ENCODE measurements around the gene RUFY3. TPM values are rescaled to one million over a fixed set of nuclear protein-coding genes. Genes with fewer than 3 reads are reported as not detected.

The RUFY3 gene
- total and polyA plus RNA-seq, 2 of the 13 experiments (the other 11 are each of a cell fraction or from before 2014, with no cell fraction given), result 17.9 to 25.3 TPM

DNA sequence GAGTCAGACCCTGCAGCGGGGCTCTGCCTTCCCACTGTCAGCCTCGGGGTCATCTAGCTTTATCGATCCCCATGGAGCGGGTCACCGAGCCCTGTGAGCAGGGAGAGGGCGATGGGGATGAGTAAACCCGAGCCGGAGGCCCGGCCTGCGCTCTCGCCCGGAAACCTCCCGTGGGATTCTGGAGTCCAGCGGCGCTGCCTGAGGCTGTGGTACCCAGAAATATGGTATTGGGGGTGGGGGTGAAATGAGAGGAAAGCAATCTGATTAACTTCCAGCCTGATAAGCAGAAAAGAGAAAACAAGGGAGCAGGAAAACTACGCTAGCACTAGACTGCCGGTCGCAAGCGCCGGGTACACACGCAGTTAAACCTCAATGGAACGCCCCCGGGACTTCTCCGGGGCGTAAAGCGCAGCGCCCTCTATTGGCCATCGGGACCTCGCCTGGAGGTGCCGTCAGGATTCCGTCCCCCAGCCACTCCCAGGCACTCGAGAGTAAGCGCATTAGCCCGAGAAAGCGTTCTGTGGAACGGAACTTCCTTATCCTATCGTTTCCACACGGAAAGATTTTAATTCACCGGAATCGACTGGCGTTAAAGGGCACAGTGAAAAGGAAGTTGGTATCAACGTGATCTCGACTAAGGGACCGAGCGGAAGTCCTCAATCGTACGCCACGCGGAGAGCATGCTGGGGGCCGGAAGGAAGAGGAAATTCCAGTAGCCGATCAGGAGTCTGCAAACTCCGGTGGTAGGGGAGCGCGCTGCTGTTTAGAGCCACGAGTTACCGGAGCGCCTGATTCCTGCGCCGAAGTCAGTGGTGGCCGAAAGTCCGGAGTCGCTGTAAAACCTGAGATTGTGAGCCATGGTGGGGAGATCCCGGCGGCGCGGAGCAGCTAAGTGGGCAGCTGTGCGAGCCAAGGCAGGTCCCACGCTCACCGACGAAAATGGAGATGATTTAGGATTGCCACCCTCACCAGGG lies 33.7 kb upstream of the RUFY3 start, which contains the start of gene UTP3 (continued):
- TF ChIP-seq EP300 (IDR thresholded peaks at IDR 0.05; ENCODE audit: low read depth in 2 of 2, low read length in 2 of 2) (no peak; a peak in 1 of 4 replicates), EP300 (CRISPR knock-in tag; IDR thresholded peaks at IDR 0.05; ENCODE audit: borderline replicate concordance) (no peak; the same call in 1 of the 2 replicates), ZNF879 (CRISPR knock-in tag; IDR thresholded peaks at IDR 0.05) (0 out of 2 replicates have a peak, but pooled peaks have one; percentile 27), TERF1 (CRISPR knock-in tag; IDR thresholded peaks at IDR 0.05) (no peak), HBP1 (CRISPR knock-in tag; IDR thresholded peaks at IDR 0.05; ENCODE audit: low read depth) (no peak; the same call in 1 of the 2 replicates), DNMT1 (CRISPR knock-in tag; IDR thresholded peaks at IDR 0.05) (no peak), ZBTB42 (CRISPR knock-in tag; IDR thresholded peaks at IDR 0.05) (no peak), KAT7 (CRISPR knock-in tag; IDR thresholded peaks at IDR 0.05; ENCODE audit: borderline replicate concordance) (no peak; the same call in 1 of the 2 replicates), ZNF124 (CRISPR knock-in tag; IDR thresholded peaks at IDR 0.05) (peak; percentile 95), REXO4 (CRISPR knock-in tag; IDR thresholded peaks at IDR 0.05; ENCODE audit: borderline replicate concordance) (no peak), ADNP (CRISPR knock-in tag; IDR thresholded peaks at IDR 0.05) (no peak), THYN1 (CRISPR knock-in tag; IDR thresholded peaks at IDR 0.05; ENCODE audit: borderline replicate concordance, low read depth) (no peak), HNRNPK (IDR thresholded peaks at IDR 0.05; ENCODE audit: low read depth, low read length, poor library complexity, severe bottlenecking) (no peak), ZNF589 (CRISPR knock-in tag; conservative IDR thresholded peaks at IDR 0.05) (no peak; the same call in 1 of the 2 replicates), SRF (IDR thresholded peaks at IDR 0.05; ENCODE audit: low read depth, low read length) (peak; percentile 79), ASH2L (IDR thresholded peaks at IDR 0.05; ENCODE audit: insufficient read length, low read depth, low read length) (peak; percentile 99), FLYWCH1 (CRISPR knock-in tag; IDR thresholded peaks at IDR 0.05) (no peak)
- TF ChIP-seq, protein P1, sequence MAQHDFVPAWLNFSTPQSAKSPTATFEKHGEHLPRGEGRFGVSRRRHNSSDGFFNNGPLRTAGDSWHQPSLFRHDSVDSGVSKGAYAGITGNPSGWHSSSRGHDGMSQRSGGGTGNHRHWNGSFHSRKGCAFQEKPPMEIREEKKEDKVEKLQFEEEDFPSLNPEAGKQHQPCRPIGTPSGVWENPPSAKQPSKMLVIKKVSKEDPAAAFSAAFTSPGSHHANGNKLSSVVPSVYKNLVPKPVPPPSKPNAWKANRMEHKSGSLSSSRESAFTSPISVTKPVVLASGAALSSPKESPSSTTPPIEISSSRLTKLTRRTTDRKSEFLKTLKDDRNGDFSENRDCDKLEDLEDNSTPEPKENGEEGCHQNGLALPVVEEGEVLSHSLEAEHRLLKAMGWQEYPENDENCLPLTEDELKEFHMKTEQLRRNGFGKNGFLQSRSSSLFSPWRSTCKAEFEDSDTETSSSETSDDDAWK (CRISPR knock-in tag; IDR thresholded peaks at IDR 0.05), result no peak
- TF ChIP-seq, protein P2, sequence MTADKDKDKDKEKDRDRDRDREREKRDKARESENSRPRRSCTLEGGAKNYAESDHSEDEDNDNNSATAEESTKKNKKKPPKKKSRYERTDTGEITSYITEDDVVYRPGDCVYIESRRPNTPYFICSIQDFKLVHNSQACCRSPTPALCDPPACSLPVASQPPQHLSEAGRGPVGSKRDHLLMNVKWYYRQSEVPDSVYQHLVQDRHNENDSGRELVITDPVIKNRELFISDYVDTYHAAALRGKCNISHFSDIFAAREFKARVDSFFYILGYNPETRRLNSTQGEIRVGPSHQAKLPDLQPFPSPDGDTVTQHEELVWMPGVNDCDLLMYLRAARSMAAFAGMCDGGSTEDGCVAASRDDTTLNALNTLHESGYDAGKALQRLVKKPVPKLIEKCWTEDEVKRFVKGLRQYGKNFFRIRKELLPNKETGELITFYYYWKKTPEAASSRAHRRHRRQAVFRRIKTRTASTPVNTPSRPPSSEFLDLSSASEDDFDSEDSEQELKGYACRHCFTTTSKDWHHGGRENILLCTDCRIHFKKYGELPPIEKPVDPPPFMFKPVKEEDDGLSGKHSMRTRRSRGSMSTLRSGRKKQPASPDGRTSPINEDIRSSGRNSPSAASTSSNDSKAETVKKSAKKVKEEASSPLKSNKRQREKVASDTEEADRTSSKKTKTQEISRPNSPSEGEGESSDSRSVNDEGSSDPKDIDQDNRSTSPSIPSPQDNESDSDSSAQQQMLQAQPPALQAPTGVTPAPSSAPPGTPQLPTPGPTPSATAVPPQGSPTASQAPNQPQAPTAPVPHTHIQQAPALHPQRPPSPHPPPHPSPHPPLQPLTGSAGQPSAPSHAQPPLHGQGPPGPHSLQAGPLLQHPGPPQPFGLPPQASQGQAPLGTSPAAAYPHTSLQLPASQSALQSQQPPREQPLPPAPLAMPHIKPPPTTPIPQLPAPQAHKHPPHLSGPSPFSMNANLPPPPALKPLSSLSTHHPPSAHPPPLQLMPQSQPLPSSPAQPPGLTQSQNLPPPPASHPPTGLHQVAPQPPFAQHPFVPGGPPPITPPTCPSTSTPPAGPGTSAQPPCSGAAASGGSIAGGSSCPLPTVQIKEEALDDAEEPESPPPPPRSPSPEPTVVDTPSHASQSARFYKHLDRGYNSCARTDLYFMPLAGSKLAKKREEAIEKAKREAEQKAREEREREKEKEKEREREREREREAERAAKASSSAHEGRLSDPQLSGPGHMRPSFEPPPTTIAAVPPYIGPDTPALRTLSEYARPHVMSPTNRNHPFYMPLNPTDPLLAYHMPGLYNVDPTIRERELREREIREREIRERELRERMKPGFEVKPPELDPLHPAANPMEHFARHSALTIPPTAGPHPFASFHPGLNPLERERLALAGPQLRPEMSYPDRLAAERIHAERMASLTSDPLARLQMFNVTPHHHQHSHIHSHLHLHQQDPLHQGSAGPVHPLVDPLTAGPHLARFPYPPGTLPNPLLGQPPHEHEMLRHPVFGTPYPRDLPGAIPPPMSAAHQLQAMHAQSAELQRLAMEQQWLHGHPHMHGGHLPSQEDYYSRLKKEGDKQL (CRISPR knock-in tag; IDR thresholded peaks at IDR 0.05; ENCODE audit: low read depth), result no peak; the same call in 1 of the 2 replicates
